GM12801 (cell line): ENCODE results near the gene UGT1A10.

Source experiments
- CTCF ChIP-seq: IDR thresholded peaks from one replicate; pipeline ENCODE4 v1.5.1; 2011; ENCODE audit warnings: control low read depth; ENCODE audit not compliant: insufficient read length; ENCODE audit errors: extremely low read depth

UGT1A10 gene

GRCh38 chr2:233676046-233676445 is 39.8 kb downstream of the UGT1A10 start:
- no peak for TF ChIP-seq CTCF

GRCh38 chr2:233679196-233679595 is 42.9 kb downstream of the UGT1A10 start:
- no peak for TF ChIP-seq CTCF

- no peak for TF ChIP-seq CTCF
Observed at GRCh38 chr2:233680361-233681045, 44.3 kb downstream of the UGT1A10 start.

GRCh38 chr2:233681521-233682099 is 45.4 kb downstream of the UGT1A10 start, which contains the start of gene UGT1A7:
Gene UGT1A7, plus strand, starts transcription at chr2:233681901. Its CDS starts 37 bp downstream, at chr2:233681938.
- TF ChIP-seq CTCF, result no peak

GRCh38 chr2:233684640-233685039 is 48.4 kb downstream of the UGT1A10 start:
- no peak for TF ChIP-seq CTCF

- no peak for TF ChIP-seq CTCF
Observed at GRCh38 chr2:233686928-233687327, 50.7 kb downstream of the UGT1A10 start.

GRCh38 chr2:233688341-233688740 is 52.1 kb downstream of the UGT1A10 start:
- no peak for TF ChIP-seq CTCF
